SU-DHL-6 (cell line): ENCODE data around the gene RPS16.

ENCODE experiments used
- H2AFZ ChIP-seq: fragments of 200-600 bp; sonication (generic); 2 replicates; pipeline ENCODE4 v1.6.1; 2014; ENCODE audit warnings: low read depth, mild to moderate bottlenecking, moderate library complexity, mixed read lengths, antibody characterized with exemption, low read length; ENCODE audit not compliant: severe bottlenecking
- H3F3A ChIP-seq: fragments of 200-600 bp; shearing (Covaris generic); 2 replicates; pipeline ENCODE4 v1.6.0; 2016; ENCODE audit warnings: antibody characterized with exemption, mild to moderate bottlenecking; ENCODE audit not compliant: insufficient read depth
- H3K27ac ChIP-seq: fragments of 200-600 bp; sonication (generic); 2 replicates; pipeline ENCODE4 v1.5.1; 2016; ENCODE audit warnings: low read depth, mild to moderate bottlenecking, low read length, moderate library complexity, mixed read lengths
- H3K27me3 ChIP-seq: fragments of 200-600 bp; sonication (generic), shearing (Covaris generic); 2 replicates; pipeline ENCODE4 v1.6.0; 2014; ENCODE audit warnings: mild to moderate bottlenecking, low read length
- H3K36me3 ChIP-seq: fragments of 200-600 bp; sonication (generic); 2 replicates; pipeline ENCODE4 v1.6.1; 2014; ENCODE audit warnings: mild to moderate bottlenecking, low read length, mixed read lengths
- H3K4me2 ChIP-seq: fragments of 300-600, 200-600 bp; shearing (Covaris generic), sonication (generic); 2 replicates; pipeline ENCODE4 v1.6.0; 2014; ENCODE audit warnings: low read length, low read depth, mild to moderate bottlenecking; ENCODE audit not compliant: poor library complexity, severe bottlenecking
- H3K4me3 ChIP-seq: fragments of 200-600 bp; sonication (generic); 2 replicates; pipeline ENCODE4 v1.5.1; 2014; ENCODE audit warnings: antibody characterized with exemption, low read length, mild to moderate bottlenecking, mixed read lengths; ENCODE audit not compliant: insufficient read depth, poor library complexity, severe bottlenecking
- H3K79me2 ChIP-seq: fragments of 200-600 bp; sonication (generic); 2 replicates; pipeline ENCODE4 v1.6.1; 2014; ENCODE audit warnings: mild to moderate bottlenecking, low read length, moderate library complexity; ENCODE audit not compliant: insufficient read depth
- H3K9ac ChIP-seq: fragments of 200-600 bp; sonication (generic); 2 replicates; pipeline ENCODE4 v1.7.0; 2014; ENCODE audit warnings: mild to moderate bottlenecking, low read length
- H3K9me2 ChIP-seq: fragments of 200-600 bp; sonication (generic); replicated peaks from 2 replicates; pipeline ENCODE4 v1.6.1; 2014; ENCODE audit warnings: low read length; ENCODE audit not compliant: insufficient read depth
- H3K9me3 ChIP-seq: fragments of 200-600 bp; sonication (generic); 2 replicates; pipeline ENCODE4 v1.6.1; 2014; ENCODE audit warnings: low read length, mixed read lengths; ENCODE audit not compliant: insufficient read depth
- H4K20me1 ChIP-seq: fragments of 200-600 bp; sonication (generic); 2 replicates; pipeline ENCODE4 v1.6.1; 2014; ENCODE audit warnings: low read depth, mild to moderate bottlenecking, antibody characterized with exemption, low read length, moderate library complexity, mixed read lengths
- EZH2phosphoT487 ChIP-seq: fragments of 200-600 bp; sonication (generic), shearing (Covaris generic); conservative IDR thresholded peaks from 2 replicates; pipeline ENCODE4 v1.6.1; 2018; ENCODE audit warnings: mild to moderate bottlenecking, antibody characterized with exemption, low read length, moderate library complexity, mixed read lengths
- TF ChIP-seq, protein P1 (sequence below): fragments of 200-600 bp; sonication (generic); IDR thresholded peaks from one replicate; pipeline ENCODE4 v1.5.1; 2017; ENCODE audit warnings: antibody characterized with exemption, mild to moderate bottlenecking, low read length, moderate library complexity; ENCODE audit not compliant: insufficient read depth, poor library complexity, severe bottlenecking

The RPS16 gene

DNA sequence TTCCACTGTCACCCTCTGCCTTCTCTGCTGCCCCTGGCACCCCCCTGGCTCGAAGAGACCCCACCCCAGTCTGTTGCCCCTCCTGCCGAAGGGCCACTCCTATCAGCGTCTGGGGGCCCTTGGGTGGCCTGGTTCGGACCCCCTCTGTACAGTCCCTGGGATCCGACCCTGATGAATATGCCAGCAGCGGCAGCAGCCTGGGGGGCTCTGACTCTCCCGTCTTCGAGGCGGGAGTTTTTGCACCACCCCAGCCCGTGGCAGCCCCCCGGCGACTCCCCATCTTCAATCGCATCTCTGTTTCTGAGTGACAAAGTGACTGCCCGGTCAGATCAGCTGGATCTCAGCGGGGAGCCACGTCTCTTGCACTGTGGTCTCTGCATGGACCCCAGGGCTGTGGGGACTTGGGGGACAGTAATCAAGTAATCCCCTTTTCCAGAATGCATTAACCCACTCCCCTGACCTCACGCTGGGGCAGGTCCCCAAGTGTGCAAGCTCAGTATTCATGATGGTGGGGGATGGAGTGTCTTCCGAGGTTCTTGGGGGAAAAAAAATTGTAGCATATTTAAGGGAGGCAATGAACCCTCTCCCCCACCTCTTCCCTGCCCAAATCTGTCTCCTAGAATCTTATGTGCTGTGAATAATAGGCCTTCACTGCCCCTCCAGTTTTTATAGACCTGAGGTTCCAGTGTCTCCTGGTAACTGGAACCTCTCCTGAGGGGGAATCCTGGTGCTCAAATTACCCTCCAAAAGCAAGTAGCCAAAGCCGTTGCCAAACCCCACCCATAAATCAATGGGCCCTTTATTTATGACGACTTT, 27.1 kb downstream of the RPS16 start:
- H3K4me3 ChIP-seq: peak overlapping the region; percentile 91
- no peaks in the 10 kb centered on the region for H3K36me3 ChIP-seq
- peaks cover 61% of the 10 kb centered on the region for H3F3A ChIP-seq
- H3K9me3 ChIP-seq: no peaks in the 10 kb centered on the region
- H3K79me2 ChIP-seq: peaks cover 29% of the 10 kb centered on the region
- peak overlapping the region; percentile 98 for H3K9ac ChIP-seq
- H2AFZ ChIP-seq: no peak overlapping the region
- no peak for TF ChIP-seq EZH2phosphoT487
- TF ChIP-seq, protein P1, sequence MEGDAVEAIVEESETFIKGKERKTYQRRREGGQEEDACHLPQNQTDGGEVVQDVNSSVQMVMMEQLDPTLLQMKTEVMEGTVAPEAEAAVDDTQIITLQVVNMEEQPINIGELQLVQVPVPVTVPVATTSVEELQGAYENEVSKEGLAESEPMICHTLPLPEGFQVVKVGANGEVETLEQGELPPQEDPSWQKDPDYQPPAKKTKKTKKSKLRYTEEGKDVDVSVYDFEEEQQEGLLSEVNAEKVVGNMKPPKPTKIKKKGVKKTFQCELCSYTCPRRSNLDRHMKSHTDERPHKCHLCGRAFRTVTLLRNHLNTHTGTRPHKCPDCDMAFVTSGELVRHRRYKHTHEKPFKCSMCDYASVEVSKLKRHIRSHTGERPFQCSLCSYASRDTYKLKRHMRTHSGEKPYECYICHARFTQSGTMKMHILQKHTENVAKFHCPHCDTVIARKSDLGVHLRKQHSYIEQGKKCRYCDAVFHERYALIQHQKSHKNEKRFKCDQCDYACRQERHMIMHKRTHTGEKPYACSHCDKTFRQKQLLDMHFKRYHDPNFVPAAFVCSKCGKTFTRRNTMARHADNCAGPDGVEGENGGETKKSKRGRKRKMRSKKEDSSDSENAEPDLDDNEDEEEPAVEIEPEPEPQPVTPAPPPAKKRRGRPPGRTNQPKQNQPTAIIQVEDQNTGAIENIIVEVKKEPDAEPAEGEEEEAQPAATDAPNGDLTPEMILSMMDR: no peak
- peak overlapping the region; percentile 98 for H3K27ac ChIP-seq
- H3K9me2 ChIP-seq: no peaks in the 10 kb centered on the region
- no peaks in the 10 kb centered on the region for H3K27me3 ChIP-seq
- H3K4me2 ChIP-seq: peak overlapping the region; percentile 97
- no peaks in the 10 kb centered on the region for H4K20me1 ChIP-seq

DNA sequence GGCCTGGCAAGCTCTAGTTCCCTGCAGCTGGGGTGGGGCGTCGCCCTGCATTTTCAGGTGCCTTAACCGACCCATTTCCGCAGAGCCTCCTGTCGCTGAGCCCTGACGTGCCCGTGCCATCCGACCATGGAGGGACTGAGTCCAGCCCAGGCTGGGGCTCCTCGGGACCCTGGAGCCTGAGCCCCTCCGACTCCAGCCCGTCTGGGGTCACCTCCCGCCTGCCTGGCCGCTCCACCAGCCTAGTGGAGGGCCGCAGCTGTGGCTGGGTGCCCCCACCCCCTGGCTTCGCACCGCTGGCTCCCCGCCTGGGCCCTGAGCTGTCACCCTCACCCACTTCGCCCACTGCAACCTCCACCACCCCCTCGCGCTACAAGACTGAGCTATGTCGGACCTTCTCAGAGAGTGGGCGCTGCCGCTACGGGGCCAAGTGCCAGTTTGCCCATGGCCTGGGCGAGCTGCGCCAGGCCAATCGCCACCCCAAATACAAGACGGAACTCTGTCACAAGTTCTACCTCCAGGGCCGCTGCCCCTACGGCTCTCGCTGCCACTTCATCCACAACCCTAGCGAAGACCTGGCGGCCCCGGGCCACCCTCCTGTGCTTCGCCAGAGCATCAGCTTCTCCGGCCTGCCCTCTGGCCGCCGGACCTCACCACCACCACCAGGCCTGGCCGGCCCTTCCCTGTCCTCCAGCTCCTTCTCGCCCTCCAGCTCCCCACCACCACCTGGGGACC, 27.9 kb downstream of the RPS16 start:
- Histone ChIP-seq H3K4me3 (peak overlapping the region; percentile 91), H3K4me2 (peak overlapping the region; percentile 97), H3K36me3 (no peaks in the 10 kb centered on the region), H3K9ac (peak overlapping the region; percentile 98), H3K9me3 (no peaks in the 10 kb centered on the region), H4K20me1 (no peaks in the 10 kb centered on the region), H3K79me2 (peaks cover 24% of the 10 kb centered on the region), H3K9me2 (no peaks in the 10 kb centered on the region), H3F3A (peaks cover 61% of the 10 kb centered on the region), H3K27ac (peak overlapping the region; percentile 98), H2AFZ (no peak overlapping the region), H3K27me3 (no peaks in the 10 kb centered on the region)
- no peak for TF ChIP-seq EZH2phosphoT487
- TF ChIP-seq, protein P1: no peak

DNA sequence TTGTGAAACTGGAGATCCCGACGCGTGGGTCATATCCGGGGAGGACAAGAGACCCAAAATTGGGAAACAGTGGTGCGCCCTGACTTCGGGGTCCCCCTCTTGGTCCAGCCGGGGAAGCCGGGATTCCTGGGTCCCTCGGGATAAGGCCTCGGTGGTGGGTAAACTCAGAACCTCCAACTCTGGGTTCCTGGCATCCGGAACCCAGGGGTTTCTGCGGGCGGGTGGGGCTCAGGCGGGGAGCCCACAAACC, 28.4 kb downstream of the RPS16 start:
- no peaks in the 10 kb centered on the region for H3K9me3 ChIP-seq
- H2AFZ ChIP-seq: no peak overlapping the region
- peaks cover 22% of the 10 kb centered on the region for H3K79me2 ChIP-seq
- TF ChIP-seq, protein P1: no peak
- TF ChIP-seq EZH2phosphoT487: no peak
- no peaks in the 10 kb centered on the region for H3K9me2 ChIP-seq
- peak overlapping the region; percentile 98 for H3K9ac ChIP-seq
- no peaks in the 10 kb centered on the region for H3K36me3 ChIP-seq
- H3K4me3 ChIP-seq: peak overlapping the region; percentile 91
- peak overlapping the region; percentile 97 for H3K4me2 ChIP-seq
- no peaks in the 10 kb centered on the region for H3K27me3 ChIP-seq
- H4K20me1 ChIP-seq: no peaks in the 10 kb centered on the region
- peaks cover 61% of the 10 kb centered on the region for H3F3A ChIP-seq
- H3K27ac ChIP-seq: peak overlapping the region; percentile 98
